Neutrophil (primary cell): ENCODE measurements around the gene FETUB.

Experiments
- H3K27ac ChIP-seq: fragments of 200-600 bp; sonication (generic); 2 replicates; pipeline ENCODE4 v1.5.1; 2016; ENCODE audit warnings: mild to moderate bottlenecking, moderate library complexity
- H3K27me3 ChIP-seq: fragments of 200-600 bp; sonication (generic); 2 replicates; pipeline ENCODE4 v1.6.0; 2016; ENCODE audit warnings: mild to moderate bottlenecking
- H3K36me3 ChIP-seq: fragments of 200-600 bp; sonication (generic); 2 replicates; pipeline ENCODE4 v1.5.1; 2017
- H3K4me1 ChIP-seq, 2 experiments: fragments of 200-600 bp in 1 of 2; sonication (generic) in 1 of 2; 1 replicate in 1 of 2; 2 replicates in 1 of 2; pipeline versions ENCODE4 v1.5.1 to v1.6.1; 2013 to 2016; ENCODE audit warnings: low read depth in 1 of 2, low read length in 1 of 2, mild to moderate bottlenecking in 1 of 2, moderate library complexity in 1 of 2; ENCODE audit not compliant: control insufficient read depth in 1 of 2, insufficient read depth in 1 of 2
- H3K4me3 ChIP-seq, 2 experiments: fragments of 200-600 bp in 1 of 2; sonication (generic) in 1 of 2; 1 replicate in 1 of 2; 2 replicates in 1 of 2; pipeline ENCODE4 v1.5.1; 2013 to 2016; ENCODE audit warnings: low read depth in 1 of 2, low read length in 1 of 2, mild to moderate bottlenecking in 1 of 2, moderate library complexity in 1 of 2
- H3K9me3 ChIP-seq: fragments of 200-600 bp; sonication (generic); 2 replicates; pipeline ENCODE4 v1.5.1; 2016
- CTCF ChIP-seq: fragments of 200-600 bp; sonication (generic); IDR thresholded peaks from 2 replicates; pipeline ENCODE4 v1.5.1; 2016; ENCODE audit warnings: antibody characterized with exemption

Gene FETUB

GRCh38 chr3:186600896-186601295, 39.3 kb upstream of the FETUB start:
- no peak for TF ChIP-seq CTCF
- H3K9me3 ChIP-seq, result no peaks in the 10 kb centered on the region
- no peaks in the 10 kb centered on the region for H3K4me1 ChIP-seq
- H3K4me3 ChIP-seq, result no peak overlapping the region
- no peaks in the 10 kb centered on the region for H3K27me3 ChIP-seq
- no peak overlapping the region for H3K27ac ChIP-seq
- H3K36me3 ChIP-seq, result no peaks in the 10 kb centered on the region

- no peak overlapping the region for H3K4me3 ChIP-seq
- H3K9me3 ChIP-seq, result no peaks in the 10 kb centered on the region
- no peaks in the 10 kb centered on the region for H3K36me3 ChIP-seq
- H3K27ac ChIP-seq, result no peak overlapping the region
- no peak for TF ChIP-seq CTCF
- no peaks in the 10 kb centered on the region for H3K27me3 ChIP-seq
- no peaks in the 10 kb centered on the region for H3K4me1 ChIP-seq
Observed at GRCh38 chr3:186603159-186603558, 37.0 kb upstream of the FETUB start.

DNA sequence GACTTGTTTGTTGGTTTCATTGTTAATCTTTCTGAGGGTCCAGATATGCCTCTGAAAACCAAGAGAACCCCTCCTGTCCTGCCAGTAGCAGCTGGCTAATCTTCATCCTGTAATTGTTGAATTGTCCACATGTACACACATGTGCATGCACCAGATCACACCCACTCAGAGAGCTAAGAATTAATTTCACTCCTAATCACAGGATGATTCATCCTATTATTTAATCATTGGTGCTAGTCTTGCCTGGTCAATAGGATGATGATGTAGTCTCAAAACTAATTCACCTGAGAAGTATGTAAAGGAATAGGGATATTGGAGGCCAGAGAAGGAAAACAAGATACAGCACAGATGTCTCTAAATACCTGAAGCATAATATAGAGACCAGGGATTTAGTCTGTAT, 35.1 kb upstream of the FETUB start:
- H3K4me3 ChIP-seq, result no peak overlapping the region
- no peak for TF ChIP-seq CTCF
- no peaks in the 10 kb centered on the region for H3K9me3 ChIP-seq
- no peak overlapping the region for H3K27ac ChIP-seq
- H3K4me1 ChIP-seq, result no peaks in the 10 kb centered on the region
- no peaks in the 10 kb centered on the region for H3K36me3 ChIP-seq
- H3K27me3 ChIP-seq, result no peaks in the 10 kb centered on the region

DNA sequence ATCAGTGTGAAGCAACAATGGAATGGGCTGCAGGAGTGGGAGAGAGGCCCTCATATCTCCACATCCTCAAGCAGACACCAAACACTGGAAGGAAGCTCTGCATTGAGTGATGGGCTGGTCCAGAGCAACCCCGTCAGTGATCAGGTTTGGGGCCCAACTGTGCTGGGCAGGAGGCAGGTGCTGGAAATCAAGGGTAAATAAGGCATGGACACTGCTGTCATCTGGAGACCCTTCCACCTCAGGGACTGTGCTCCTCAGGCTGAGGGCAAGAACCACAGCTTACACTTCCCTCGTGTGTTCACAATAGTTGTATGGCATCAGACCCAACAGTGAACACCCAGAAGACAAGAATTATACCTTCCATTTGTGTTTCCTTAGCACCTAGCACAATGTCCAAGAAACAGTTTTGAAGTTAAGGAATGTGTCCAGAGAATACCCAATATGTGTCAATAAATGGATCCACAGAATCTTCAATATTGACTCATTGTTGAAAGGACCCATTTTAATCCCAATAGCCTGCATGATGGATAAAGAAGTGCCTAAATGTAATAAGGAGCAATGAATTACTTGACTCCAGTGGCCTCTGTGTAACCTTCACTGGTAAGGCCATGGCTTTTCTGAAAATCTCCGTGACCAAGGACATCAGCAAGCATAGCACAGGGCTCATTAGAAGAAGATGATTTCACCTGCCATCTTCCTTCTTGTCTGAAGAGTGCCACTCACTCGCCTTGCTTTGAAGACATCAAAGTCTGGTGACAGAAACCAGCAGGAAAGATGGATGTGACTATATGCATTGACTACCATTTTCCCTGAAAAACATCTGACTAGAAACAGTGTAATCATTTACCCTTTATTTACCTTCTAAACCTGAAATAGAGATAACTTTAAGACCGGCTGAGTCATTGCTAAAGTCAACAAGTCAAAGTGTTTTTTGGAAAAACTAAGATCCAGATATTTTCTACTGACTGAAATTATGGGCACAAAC, 34.3 kb upstream of the FETUB start:
- Histone ChIP-seq H3K4me1 (no peaks in the 10 kb centered on the region), H3K4me3 (no peak overlapping the region), H3K27me3 (no peaks in the 10 kb centered on the region), H3K27ac (no peak overlapping the region), H3K9me3 (no peaks in the 10 kb centered on the region), H3K36me3 (no peaks in the 10 kb centered on the region)
- no peak for TF ChIP-seq CTCF

- no peak for TF ChIP-seq CTCF
- Histone ChIP-seq H3K4me3 (no peak overlapping the region), H3K27ac (no peak overlapping the region), H3K9me3 (no peaks in the 10 kb centered on the region), H3K36me3 (no peaks in the 10 kb centered on the region), H3K4me1 (no peaks in the 10 kb centered on the region), H3K27me3 (peaks cover 19% of the 10 kb centered on the region)
Observed at GRCh38 chr3:186608624-186609215, 31.5 kb upstream of the FETUB start.
